HG03442 (cell line): ENCODE data around the gene GALNT18.

Experiments
- ATAC-seq: cut with Tn5 transposase; IDR thresholded peaks from one replicate; pipeline ENCODE4 v1.9.1; 2021; ENCODE audit warnings: mild to moderate bottlenecking, moderate library complexity; ENCODE audit not compliant: unreplicated experiment

GALNT18 gene

DNA sequence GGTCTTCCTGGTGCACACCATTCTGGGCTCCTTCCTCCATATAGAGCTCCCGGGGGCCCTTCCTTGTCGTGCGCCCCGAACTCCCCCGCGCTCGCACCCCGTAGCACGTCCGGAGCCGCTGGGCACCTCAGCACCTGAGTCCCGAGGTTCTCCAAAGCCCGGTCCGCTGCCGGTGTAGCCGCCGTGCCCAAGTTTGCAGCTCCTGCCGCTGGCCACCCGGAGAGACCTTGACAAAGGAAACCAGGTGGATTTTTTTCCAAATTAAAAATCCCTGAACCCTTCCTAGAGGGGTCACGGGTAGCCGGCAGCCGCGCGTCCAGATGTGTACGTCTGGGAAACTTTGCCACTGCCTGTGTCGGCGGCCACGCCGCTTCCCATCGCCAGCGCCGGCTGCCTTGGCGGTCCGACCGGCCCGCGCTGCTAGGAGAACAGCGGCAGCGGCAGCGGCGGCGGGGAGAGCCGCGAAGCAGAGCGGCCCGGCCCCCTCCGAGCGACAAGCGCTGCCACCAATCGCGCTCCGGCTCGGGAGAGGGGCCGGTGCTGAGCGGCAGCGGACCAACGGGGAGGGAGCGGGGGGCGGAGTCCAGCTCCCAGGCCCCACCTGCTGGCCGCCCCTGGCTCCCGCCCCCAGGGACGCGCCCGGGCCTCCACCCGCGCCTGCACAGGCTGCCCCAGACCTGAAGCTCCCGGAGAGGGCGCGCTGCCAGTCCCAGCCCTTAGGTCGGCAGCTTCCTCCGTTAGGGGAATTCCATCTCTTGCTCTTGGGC is at the start of gene GALNT18:
Gene GALNT18 (minus strand): TSS at position 433 of the 767 bp plus-strand sequence.
- ATAC-seq, result peak; percentile 92

DNA sequence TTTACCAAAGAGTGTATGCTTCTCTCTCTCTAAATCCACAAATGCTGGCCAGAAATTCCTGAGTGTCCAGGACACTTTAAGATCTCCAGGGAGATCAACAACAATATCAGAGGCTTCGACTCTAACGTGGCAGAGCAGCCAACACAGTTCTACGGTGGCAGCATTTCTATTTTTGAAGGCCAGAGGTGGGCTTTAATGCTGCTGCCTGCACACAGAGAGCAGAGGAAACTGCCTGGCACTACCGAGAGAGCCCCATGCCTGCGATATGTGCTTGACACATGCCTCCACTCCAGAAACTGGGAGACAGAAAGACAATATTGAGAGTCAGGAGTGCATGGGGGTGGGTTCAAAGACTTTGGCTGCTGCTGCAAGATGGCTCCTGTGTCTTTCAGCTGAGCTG is 48.8 kb upstream of the GALNT18 start:
- no peak for ATAC-seq

DNA sequence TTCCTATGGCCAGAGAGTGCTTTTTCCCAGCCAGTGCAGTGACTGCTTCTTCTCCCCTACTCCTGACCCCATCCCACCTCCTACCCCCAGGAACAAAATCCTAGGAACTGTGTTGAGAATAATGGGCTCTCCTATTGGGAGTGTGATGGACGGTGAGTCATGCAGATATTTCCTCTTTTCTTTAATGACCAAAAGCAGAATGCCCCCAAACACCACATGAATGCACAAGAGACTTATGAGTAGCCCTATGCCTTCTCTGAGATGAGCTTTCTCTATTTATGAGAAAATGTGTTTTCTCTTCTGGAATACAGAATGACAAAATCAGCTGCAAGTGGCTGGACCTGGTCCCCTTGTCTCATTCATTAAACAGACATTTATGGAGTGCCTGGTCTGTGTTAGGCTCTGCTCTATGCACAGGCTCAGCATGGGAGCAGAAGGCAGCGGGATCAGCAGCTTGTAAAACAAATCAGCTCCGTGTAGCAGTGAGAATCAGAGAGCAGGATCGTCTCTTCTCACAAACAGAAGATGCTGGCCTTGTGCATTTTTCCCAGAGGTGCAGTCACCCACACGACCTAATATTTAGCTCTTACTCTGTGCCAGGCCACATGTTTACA is 47.5 kb upstream of the GALNT18 start:
- ATAC-seq, result no peak

DNA sequence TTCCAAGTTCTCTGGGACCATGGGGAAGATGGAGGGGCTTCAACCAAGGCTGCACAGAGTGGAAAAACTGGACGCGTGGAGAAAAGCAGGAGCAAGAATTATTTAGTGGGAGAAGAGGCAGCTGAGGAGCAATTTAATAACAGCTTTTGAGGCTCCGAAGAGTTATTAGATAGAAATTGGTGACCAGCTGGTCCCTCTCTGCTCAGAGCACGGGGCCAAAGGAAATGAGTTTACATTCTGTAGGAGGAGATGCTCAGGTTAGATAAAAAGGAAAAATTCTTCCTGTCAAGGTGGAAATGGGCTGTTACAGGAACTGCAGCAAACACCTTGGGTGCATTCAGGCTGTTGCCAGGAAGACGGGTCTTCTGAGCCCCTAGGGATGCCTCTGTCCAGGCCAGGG is 47.0 kb upstream of the GALNT18 start:
- ATAC-seq, result no peak

DNA sequence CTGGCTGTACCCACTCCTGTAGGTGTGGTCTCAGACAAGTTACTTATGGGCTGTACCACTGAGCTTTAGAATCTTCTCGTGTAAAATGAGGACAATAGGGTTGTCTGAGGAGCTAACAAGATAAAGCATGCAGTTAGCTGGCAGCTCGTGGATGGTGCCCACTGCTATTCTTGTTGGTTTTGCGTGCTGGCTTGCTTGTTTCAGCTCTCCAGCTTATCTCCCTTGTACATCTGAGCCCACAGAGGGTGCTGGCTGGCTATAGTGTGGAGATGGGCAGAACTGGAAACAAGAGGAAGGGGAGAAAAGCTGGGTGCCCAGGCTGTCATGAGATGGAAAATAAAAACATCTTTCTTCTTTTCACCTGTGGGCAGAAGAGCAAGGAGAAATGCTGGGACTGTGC is 46.5 kb upstream of the GALNT18 start:
- no peak for ATAC-seq

DNA sequence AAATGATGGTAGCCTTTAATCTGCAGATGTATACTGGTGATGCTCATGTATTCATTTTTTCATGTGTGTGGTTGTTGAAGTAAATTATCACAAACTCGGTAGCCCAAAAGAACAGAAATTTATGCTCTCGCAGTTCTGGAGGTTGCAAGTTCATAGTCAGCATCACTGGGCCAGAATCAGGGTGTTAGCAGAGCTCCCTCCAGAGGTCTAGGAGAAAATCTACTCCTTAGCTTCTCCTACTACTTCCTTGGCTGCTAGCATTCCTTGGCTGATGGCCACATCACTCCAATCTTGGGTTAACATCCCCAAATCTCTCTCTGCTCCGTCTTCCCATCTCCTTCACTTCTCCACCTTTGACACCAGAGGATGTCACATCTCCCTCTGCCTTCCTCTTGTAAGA is 45.3 kb upstream of the GALNT18 start:
- ATAC-seq, result no peak

DNA sequence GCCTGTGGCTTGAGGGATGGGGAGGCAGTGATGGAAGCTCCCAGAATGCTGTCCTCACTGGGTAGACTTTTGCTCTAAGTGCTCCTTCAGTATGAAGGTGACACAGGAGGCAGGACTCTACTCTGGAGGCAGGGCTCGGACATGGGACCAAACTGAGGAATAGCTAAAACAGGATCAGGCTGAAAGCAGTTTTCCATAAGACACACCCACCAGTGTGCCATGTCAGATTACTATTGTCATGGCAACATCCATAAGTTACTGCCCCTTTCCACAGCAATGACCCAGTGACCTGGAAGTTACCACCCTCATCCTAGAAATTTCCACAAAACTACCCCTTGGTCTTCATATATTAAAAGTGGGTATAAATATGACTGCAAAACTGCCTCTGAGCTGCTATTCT is 43.6 kb upstream of the GALNT18 start:
- no peak for ATAC-seq

DNA sequence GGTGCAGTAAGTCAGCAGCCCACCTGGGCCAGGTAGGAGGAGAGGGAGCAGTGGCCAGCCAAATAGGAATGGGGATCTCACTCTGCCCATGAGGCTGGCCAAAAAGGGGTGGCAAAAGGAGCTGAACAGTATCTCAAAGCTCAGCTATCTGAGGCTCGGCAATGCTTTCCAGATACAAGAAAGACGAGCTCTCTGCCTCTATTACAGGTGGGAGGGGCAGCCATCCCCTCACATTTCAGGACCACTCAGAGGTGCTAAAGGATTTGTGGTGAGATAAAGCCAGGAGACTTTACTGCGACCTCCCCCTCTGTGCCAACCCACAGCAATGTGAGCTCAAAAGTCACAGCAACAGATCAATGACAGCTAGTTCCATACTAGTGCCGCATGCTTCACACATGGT is 42.1 kb upstream of the GALNT18 start:
- ATAC-seq, result no peak

DNA sequence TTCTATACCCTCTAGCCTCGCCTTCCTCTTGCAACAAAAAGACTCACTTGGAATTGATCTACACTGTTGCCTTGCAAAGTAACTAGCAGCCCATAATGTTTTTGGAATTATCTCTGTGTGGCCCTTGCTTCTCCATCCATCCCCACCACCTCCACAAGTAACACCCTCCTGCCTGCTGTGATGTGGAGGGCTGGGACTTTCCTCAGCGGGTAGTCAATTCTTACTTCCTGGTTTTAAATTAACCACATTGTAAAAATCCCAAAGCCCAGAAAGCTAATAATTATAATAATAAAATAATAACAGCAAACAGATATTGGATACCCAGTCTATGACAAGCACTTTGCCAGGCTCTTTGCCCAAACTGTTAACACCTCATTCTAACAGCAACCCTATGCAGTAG is 40.8 kb upstream of the GALNT18 start:
- no peak for ATAC-seq

DNA sequence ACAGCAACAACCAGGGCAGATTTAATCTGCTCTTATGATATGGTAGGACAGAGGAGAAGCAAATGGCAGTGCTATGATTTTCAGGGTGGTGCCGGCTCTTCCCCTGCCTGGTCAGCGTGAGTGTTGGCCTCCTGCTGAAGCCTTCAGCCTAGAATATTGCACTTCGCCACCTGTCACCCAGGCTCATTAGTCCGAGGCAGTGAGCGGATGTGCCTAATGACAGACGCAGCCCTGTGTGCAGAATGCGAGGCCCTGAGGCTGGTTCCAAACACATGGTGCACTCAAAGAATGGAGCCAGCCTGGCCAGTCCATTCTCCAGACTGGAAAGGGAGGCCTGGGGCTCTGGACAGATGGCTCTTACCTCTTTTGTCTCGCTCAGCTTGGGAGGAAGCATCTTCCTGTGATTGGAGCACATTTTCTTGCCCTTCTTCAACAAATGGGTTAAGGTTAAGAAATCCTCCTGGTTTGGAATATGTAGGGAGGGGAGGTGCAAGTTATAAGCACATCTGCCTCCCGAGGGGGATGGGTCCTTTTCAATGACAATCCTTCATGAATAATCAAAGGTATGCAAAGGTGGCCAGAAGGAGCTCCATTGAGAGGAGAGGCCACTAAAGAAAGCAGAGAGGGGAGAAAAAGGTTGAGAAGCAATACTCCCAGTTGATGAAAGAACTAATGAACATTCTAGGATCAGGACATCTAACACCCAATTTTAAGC is 39.7 kb upstream of the GALNT18 start:
- no peak for ATAC-seq

DNA sequence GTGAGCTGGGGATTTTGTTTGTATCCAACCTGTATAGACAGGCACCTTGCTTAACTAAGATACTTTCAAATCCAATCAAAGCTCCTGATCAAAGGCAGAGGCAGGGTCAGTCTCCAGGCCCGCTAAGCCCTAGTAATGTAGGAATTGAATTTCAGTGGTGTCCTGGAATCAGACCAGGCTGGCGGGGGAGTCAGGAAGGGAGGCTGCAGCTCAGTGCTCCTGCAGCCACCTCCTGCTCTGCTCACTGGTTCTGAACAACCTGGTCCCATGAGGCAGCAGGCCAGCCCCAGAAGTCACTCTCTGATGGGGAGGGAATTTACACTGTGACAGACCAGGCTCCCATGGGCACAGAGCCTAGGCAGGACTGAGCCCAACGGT is 38.5 kb upstream of the GALNT18 start:
- no peak for ATAC-seq

DNA sequence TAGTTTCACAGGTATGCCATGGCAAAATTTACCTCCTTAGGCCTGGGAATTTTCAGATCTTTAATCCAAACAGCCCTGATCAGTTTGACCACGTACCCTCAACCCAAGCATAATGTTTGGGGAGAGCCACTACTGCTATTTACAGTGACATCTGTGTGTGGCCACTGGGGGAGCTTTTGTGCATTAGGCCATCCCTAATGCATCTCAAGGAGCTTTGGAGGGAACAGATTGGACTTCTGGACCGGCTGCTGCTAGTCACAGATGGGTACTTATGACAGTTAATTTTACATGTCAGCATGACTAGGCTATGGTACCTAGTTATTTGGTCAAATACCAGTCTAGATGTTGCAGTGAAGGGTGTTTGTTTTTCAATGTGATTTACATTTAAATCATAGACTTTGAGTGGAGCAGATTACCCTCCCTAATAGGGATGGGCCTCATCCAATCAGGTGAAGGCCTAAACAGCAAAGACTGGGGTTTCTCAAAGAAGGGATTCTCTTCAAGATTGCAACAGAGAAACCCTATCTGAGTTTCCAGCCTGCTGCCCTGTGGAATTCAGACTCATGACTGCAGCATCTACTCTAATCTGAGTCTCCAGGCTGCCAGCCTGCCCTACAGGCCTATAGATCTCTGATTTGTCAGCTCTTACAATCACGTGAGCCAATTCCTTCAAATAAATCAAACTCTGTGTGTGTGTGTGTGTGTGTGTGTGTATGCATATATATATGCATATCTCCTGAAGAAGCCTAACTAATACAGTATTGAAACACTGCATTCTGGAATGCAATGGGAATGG is 38.0 kb upstream of the GALNT18 start:
- ATAC-seq, result no peak

DNA sequence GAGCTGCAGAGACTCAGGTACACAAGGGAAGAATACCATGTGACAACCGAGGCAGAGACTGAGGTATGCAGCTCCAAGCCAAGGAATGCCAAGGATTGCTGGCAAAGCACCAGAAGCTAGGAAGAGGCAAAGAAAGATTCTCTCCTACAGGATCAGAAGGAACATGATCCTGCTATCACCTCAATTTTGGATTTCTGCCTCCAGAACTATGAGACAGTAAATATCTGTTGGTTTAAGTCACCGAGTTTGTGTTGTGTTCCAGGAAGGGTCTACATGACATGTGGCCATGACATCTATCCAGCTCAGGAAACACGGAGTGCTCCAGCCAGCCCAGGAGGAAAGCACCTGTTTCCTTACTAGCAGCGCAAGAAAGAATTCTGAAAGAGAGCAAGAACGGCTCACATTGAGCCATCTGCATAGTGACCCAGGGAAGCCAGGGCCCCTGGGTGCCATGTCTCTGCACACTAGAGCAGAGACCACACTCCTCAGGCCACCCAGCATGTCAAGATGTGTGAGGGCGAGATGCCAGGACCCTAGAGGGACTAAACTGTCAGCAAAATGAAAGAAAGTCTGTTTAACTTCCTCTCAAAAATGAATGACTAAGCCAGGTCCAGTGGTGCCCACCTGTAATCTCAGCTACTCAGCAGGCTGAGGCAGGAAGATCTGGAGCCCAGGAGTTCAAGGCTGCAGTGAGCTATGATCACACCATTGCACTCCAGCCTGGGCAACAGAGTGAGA is 35.6 kb upstream of the GALNT18 start:
- no peak for ATAC-seq

DNA sequence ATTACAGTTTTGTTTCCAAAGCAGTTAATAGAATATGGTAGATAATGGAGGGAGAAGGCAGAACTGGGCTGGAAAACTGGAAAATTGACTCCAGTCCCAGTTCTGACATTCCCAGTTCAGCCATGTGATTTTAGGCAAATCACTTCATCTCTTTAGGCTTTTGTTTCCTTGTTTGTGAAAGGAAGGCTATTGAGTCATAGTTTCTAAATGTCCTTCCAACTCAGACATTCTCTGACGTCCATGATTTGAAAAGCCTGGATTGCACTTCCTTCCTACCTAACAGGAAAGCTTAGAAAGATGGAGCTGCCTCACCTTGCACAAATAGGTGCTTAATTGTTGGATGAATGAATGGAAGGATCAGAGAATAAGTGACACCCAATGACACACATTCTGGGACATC is 19.8 kb upstream of the GALNT18 start:
- no peak for ATAC-seq

DNA sequence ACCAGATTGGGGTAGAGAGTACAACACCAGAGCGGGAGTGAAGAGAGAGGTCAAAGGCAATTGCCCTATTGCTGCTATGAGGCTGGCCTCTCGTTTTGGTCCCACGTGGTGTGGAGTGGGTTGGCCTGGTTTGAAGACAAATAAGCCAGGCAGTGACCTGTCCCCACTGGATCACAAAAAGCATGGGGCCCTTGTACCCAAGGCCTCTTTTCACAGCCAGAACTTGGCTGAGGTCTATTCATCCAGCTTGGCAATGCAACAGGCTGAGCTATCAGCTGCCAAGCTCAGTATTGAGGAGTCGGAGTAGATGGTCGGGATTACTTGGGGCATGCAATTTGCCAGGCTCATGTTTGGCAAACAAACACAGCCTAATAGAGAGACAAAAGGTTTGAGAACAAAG is 19.2 kb upstream of the GALNT18 start:
- no peak for ATAC-seq

DNA sequence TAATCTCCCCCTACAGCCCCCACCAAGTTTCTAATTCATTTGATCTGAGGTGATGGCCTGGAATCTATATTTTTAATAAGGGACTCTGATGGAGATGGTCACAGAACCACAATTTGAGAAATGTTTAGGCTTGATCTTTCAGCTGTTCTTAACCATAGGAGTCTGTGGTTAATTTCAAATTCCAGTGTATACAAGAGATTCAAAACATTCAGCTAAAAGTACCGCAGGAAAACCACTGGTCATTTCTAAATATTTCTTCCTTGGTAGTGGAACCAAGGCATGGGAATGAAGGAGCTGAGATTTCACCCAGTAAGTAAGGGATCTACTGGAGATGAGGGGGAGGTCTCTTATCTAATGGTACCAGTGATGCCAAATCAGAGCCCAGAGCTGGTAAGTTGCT is 18.3 kb upstream of the GALNT18 start:
- no peak for ATAC-seq

DNA sequence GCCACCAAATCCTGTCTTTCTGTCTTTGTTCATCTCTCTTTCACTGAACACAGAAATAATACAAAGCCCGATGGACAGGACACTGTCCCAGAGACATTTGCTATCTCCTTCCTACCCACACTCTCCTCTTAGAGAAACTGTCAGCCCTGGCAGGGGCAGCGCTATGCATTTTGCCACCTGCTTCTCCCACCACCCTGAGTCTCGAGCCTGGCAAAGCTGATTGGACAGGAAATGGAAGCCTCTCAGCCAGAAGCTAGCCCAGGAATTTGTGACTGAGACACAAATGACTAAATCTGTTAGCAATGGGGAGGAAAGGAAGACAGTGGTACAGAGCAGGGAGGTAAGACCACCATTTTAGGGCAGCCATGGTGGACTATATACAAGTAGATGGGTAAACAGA is 14.9 kb upstream of the GALNT18 start:
- no peak for ATAC-seq

DNA sequence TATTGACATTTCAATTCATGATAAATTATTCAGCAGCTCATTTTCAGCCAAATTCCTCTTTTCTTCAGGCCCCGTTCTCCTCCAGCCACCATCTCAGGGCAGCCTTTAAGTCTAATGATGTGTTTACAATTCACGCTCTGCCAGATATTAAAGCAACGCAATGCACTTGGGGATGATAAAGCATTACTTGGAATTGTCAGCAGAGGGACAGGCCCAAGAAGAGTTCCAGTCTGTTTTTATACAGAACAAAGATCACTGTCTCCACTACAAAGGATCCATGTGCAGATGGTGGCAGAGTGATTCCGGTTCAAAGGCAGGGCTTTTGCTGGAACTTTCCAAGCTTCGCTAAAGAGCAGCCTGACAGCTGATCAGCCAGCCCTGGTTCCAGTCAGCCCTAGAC is 13.6 kb upstream of the GALNT18 start:
- ATAC-seq, result no peak

DNA sequence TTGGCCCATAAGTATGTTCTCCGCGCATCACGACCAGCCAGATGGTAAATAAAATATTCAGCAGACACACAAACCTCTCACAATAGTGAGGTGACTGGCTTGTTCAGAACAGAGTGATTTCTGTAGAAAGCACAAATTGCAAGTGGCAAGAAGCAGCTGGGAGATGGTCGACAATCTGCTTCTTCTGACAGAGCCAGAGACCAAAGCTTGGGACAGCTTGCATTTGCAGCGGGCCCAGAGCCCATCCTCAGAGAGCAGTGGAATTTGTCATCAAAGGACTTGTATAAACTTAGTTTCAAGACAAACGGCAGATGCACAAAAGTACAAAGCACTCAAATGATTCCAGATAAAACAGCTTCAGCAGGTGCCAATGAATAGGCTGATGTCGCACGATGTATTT is 7.6 kb upstream of the GALNT18 start:
- no peak for ATAC-seq

DNA sequence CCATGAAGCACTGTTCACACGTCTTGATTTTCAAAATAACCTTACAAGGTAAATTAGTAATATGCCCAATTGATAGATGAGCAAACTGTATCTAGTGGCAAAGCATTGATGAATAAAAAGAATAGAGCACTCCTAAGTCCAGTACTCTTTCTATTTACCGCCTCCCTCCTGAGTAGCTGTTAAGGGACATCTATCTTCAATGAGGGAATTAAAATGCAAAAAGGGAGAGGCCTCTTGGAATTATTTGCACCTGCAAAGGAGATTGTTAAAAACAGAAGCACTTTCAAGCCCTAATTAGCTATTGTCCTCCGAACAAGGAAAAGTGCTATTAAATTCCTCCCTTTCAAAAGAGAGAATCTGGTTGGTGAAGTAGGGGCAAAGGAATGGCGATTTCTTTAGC is 6.8 kb upstream of the GALNT18 start:
- no peak for ATAC-seq

DNA sequence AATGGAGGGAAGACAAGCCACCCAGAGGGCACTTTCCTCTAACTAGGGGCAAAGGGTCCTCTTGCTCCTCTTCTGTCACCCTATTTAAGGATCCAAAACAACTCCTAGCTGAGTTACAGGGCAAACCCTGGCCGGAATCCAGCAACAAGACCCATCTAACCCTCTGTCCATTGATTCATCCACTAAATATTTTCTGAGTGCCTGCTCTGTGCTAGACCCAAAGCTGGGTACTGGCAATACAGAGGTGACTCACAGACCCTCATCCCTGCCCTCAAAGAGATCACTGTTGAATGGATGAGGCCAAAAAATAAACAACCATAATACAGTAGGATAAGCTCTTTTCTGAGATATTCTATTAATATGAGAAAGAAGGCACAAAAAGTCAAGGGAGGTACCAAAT is 4.3 kb upstream of the GALNT18 start:
- no peak for ATAC-seq
